K562 (cell line): Measurements from ENCODE around the gene CHAF1A. TPM values are rescaled to one million over a fixed set of nuclear protein-coding genes. Genes with fewer than 3 reads are reported as not detected.

ENCODE experiments used
- ATAC-seq: fragments of 200-7000 bp; cut with Tn5 transposase; 3 replicates; pipeline ENCODE4 v1.9.1; 2020; ENCODE audit warnings: moderate library complexity
- BruUV-seq: library from RNA; stranded (reverse); fragments of 400-500 nt; replicated peaks from 2 replicates; lab custom pipeline; 2021; lab: Mats Ljungman, UMichigan
- CTCF ChIA-PET: fragments of 300-600 bp; formaldehyde crosslinking; extraction: SDS; loops from one replicate; lab custom pipeline; 2021; ENCODE audit warnings: low intra/inter-chr PET ratio; lab: Yijun Ruan, JAX
- POLR2A ChIA-PET: fragments of 300-600, 350-650 bp; sonication (Branson Sonifier 250); formaldehyde crosslinking; extraction: SDS; loops from one replicate; lab custom pipeline; 2021; ENCODE audit warnings: antibody characterized with exemption, inconsistent platforms; lab: Yijun Ruan, JAX
- DNase-seq, 4 experiments: peaks; one replicate each; pipeline versions ENCODE4 v3.0.0 to v3.0.0-alpha.2; 2011 to 2018; ENCODE audit warnings: low spot score in 3 of 4, mixed read lengths in 3 of 4; ENCODE audit errors: extremely low read depth in 1 of 4
- FAIRE-seq: peaks from 2 replicates; lab custom pipeline; 2011; peaks lifted over from hg19 to GRCh38; lab: Jason Lieb, UNC
- H2AFZ ChIP-seq: 2 replicates; pipeline ENCODE4 v1.6.0; 2011; ENCODE audit warnings: low read depth, low read length, control low read depth, inconsistent platforms
- H3K27ac ChIP-seq: fragments of 200-600 bp; 3 replicates; pipeline ENCODE4 v1.8.0; 2011; ENCODE audit warnings: low read depth, mild to moderate bottlenecking, control low read depth, inconsistent platforms, low read length, moderate library complexity, mixed read lengths; ENCODE audit errors: extremely low read depth
- H3K27me3 ChIP-seq, 2 experiments: fragments of 300-600 bp in 1 of 2; 2 replicates in 1 of 2; 3 replicates in 1 of 2; pipeline versions ENCODE4 v1.6.0 to v1.8.0; 2011; ENCODE audit warnings: inconsistent platforms in 2 of 2, low read length in 2 of 2, mild to moderate bottlenecking in 1 of 2, mixed read lengths in 1 of 2, moderate library complexity in 1 of 2; ENCODE audit not compliant: control insufficient read depth in 2 of 2, insufficient read depth in 2 of 2
- H3K36me3 ChIP-seq: fragments of 300-600 bp; 3 replicates; pipeline ENCODE4 v1.8.0; 2011; ENCODE audit warnings: mild to moderate bottlenecking, low read length, inconsistent platforms; ENCODE audit not compliant: control insufficient read depth, insufficient read depth
- H3K4me1 ChIP-seq, 2 experiments: fragments of 200-600 bp in 1 of 2; replicated peaks in 1 of 2; 2 replicates in 1 of 2; 3 replicates in 1 of 2; pipeline versions ENCODE4 v1.5.1 to v1.8.0; 2011; ENCODE audit warnings: inconsistent platforms in 2 of 2, low read length in 2 of 2, mild to moderate bottlenecking in 1 of 2, mixed read lengths in 1 of 2, moderate library complexity in 1 of 2; ENCODE audit not compliant: control insufficient read depth in 2 of 2, insufficient read depth in 2 of 2
- H3K4me2 ChIP-seq: 2 replicates; pipeline ENCODE4 v1.6.1; 2011; ENCODE audit warnings: low read length, control low read depth, inconsistent platforms, mixed read lengths; ENCODE audit not compliant: insufficient read depth
- H3K4me3 ChIP-seq: fragments of 200-600 bp; sonication (generic), shearing (Covaris generic); 2 replicates; pipeline ENCODE4 v1.5.1; 2016; ENCODE audit warnings: control low read depth, inconsistent platforms
- H3K79me2 ChIP-seq: fragments of 200-600 bp; 3 replicates; pipeline ENCODE4 v1.8.0; 2011; ENCODE audit warnings: low read length, inconsistent platforms; ENCODE audit not compliant: control insufficient read depth, insufficient read depth
- H3K9ac ChIP-seq, 2 experiments: 2 replicates each; pipeline versions ENCODE4 v1.6.0 to v1.6.1; 2011; ENCODE audit warnings: low read depth in 2 of 2, low read length in 2 of 2, control low read depth in 1 of 2, inconsistent platforms in 1 of 2, mild to moderate bottlenecking in 1 of 2, mixed read lengths in 1 of 2; ENCODE audit not compliant: insufficient read depth in 1 of 2
- H3K9me1 ChIP-seq: one replicate; pipeline ENCODE4 v1.6.0; 2011; ENCODE audit warnings: inconsistent platforms, mild to moderate bottlenecking, low read length, moderate library complexity; ENCODE audit not compliant: control insufficient read depth, insufficient read depth
- H3K9me3 ChIP-seq: replicated peaks from 2 replicates; pipeline ENCODE4 v1.5.1; 2011; ENCODE audit warnings: low read depth, low read length, inconsistent platforms; ENCODE audit not compliant: control insufficient read depth, insufficient read depth
- H4K20me1 ChIP-seq: replicated peaks from 2 replicates; pipeline ENCODE4 v1.6.1; 2011; ENCODE audit warnings: low read length, inconsistent platforms, mixed read lengths; ENCODE audit not compliant: control insufficient read depth, insufficient read depth
- POLR2G ChIP-seq: fragments of 200-400 bp; formaldehyde crosslinking; IDR thresholded peaks from 2 replicates; pipeline ENCODE4 v1.6.1; 2017; ENCODE audit warnings: low read depth, mild to moderate bottlenecking, antibody characterized with exemption, low read length, moderate library complexity
- POLR2H ChIP-seq: IDR thresholded peaks from 2 replicates; pipeline ENCODE4 v1.6.1; 2016; ENCODE audit warnings: missing genetic modification characterization, low read depth, mild to moderate bottlenecking, control low read depth, missing compliant biosample characterization, moderate library complexity
- RBFOX2 ChIP-seq: fragments of 200-400 bp; formaldehyde crosslinking; IDR thresholded peaks from 2 replicates; pipeline ENCODE4 v1.6.1; 2017; ENCODE audit warnings: low read depth, mild to moderate bottlenecking, low read length, moderate library complexity
- WGBS: fragments of 100-300 bp; shearing (Covaris generic); methylation state at CpG from one replicate; pipeline ENCODE4 v1.1.6; 2016; ENCODE audit warnings: low coverage, mixed read lengths; ENCODE audit not compliant: insufficient coverage; ENCODE audit errors: missing lambda C conversion rate; 5-methylcytosine and 5-hydroxymethylcytosine counted together
- in situ Hi-C: fragments of 300-500 bp; cut with MboI; formaldehyde crosslinking; loops from 4 replicates; pipeline ENCODE4 v1.15.0; 2018; ENCODE audit warnings: inconsistent platforms, mixed read lengths
- intact Hi-C: fragments of 100-400 bp; cut with micrococcal nuclease; formaldehyde crosslinking; loops from 2 replicates; pipeline ENCODE4 v1.14.2; 2022
- polyA plus RNA-seq, 8 experiments: library from polyadenylated mRNA; depleted of rRNA in 4 of 8; stranded (reverse) in 5 of 8; unstranded in 3 of 8; fragments of >200 nt; fragmentation: Nextera tagmentation in 2 of 8; fragmentation: Illumina TruSeq in 1 of 8; extraction: Ambion mirVana in 2 of 8; extraction: Trizol in 1 of 8; gene quantifications; 2 replicates each; pipeline versions ENCODE4 v1.2.1 to v1.2.3, GENCODE V29; 2011 to 2014; ENCODE audit warnings: inconsistent platforms in 1 of 8, missing spikeins in 1 of 8
- total RNA-seq, 7 experiments: library from RNA; depleted of rRNA in 6 of 7; stranded (reverse); fragments of >200 nt in 6 of 7; fragmentation: Illumina TruSeq in 2 of 7; extraction: Trizol in 2 of 7; gene quantifications; 2 replicates each; pipeline versions ENCODE4 v1.2.1 to v1.2.3, GENCODE V29; 2011 to 2021; ENCODE audit warnings: low replicate concordance in 1 of 7
- TF ChIP-seq, protein P1 (sequence below): fragments of 450-650 bp; IDR thresholded peaks from 2 replicates; pipeline ENCODE4 v1.6.1; 2016; ENCODE audit warnings: low read depth, mild to moderate bottlenecking, moderate library complexity

Gene CHAF1A
- total and polyA plus RNA-seq, 9 of the 15 experiments (the other 6 are each of a cell fraction or from before 2014, with no cell fraction given) = 1.6 to 86.9 (median 45.2) TPM

DNA sequence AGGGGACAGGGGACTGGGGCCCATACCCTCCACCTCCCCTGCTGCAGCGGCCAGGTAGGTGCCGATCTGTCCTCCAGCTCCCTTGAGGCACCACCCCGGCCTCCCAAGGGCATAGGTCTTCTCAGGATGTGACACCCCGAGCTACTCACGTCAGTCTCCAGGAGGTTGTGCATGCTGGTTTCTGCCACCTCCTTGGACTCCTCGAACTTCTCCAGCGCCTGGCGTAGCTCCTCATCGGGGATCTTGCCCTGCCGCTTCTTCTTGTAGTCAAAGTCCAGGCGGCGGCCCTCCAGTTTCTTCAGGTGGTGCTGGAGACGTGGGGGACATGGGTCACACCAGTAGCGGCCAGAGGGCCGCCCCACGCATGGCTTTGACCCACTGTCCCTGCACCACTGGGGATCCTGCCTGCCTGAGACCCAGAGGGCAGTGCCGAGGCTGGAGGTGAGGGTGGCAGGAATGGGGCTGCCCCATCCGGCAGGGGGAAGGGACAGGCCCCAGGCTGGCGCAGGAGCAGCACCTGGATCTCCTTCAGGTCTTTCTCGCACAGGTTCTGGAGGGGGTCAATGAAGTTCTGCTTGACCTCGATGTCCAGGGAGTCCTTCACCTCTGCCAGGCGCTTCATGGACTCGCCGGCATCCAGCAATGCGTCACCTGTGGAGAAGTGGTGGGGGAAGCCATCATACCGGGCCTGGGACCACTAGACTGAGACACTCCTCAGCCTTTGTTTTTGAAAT lies 38.7 kb upstream of the CHAF1A start:
- no peak overlapping the region for H3K4me3 ChIP-seq
- ChIA-PET CTCF (no interaction called here), POLR2A (interaction anchor here (1.0 to 4.8 kb wide), 3 partner anchors 9 to 21 kb away, joined by 4 to 29 read pairs (median 5); no protein-coding TSS in a partner anchor)
- H3K27me3 ChIP-seq = no peaks in the 10 kb centered on the region
- FAIRE-seq (no peak), ATAC-seq (no peak), DNase-seq (no peak)
- in situ Hi-C loops (no loop called here), intact Hi-C loops (no loop called here)
- peaks cover 4 to 84% of the 10 kb centered on the region in 2 experiments; a peak in 2 of 5 replicates for H3K4me1 ChIP-seq
- peaks cover 4% of the 10 kb centered on the region; the same call in 1 of the 2 replicates for H4K20me1 ChIP-seq
- peaks cover 19% of the 10 kb centered on the region for H3K79me2 ChIP-seq
- H2AFZ ChIP-seq = no peak overlapping the region
- no peak overlapping the region for H3K27ac ChIP-seq
- 91% methylated on average over 21 of the region's 26 CpGs for WGBS
- H3K4me2 ChIP-seq = no peak overlapping the region
- H3K9ac ChIP-seq = peak overlapping the region in 1 of 2 experiments; percentile 48; a peak in 1 of 4 replicates
- H3K9me3 ChIP-seq = no peaks in the 10 kb centered on the region
- peaks cover 95% of the 10 kb centered on the region; the same call in 2 of the 3 replicates for H3K36me3 ChIP-seq
- H3K9me1 ChIP-seq = no peaks in the 10 kb centered on the region
- no TSS peak for BruUV-seq
- TF ChIP-seq POLR2G (peak; percentile 35), POLR2H (no peak), RBFOX2 (0 out of 2 replicates have a peak, but pooled peaks have one; percentile 1)
- TF ChIP-seq, protein P1, sequence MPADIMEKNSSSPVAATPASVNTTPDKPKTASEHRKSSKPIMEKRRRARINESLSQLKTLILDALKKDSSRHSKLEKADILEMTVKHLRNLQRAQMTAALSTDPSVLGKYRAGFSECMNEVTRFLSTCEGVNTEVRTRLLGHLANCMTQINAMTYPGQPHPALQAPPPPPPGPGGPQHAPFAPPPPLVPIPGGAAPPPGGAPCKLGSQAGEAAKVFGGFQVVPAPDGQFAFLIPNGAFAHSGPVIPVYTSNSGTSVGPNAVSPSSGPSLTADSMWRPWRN = no peak
